ENCODE results near the gene MSX2. TPM values are rescaled to one million over a fixed set of nuclear protein-coding genes. Genes with fewer than 3 reads are reported as not detected.
A peak's percentile ranks its signal among the peaks of the same experiment; 100 is the strongest.

MSX2 gene
- total RNA-seq, 4 donors from 2014 or later = 5.4 to 7.9 (median 6.3) TPM

GRCh38 chr5:174727794-174728680 lies 3.7 kb downstream of the MSX2 start:
- DNase-seq (ENCODE audit: low spot score in 2 of 2) = no peak
- no peak overlapping the region for H3K4me3 ChIP-seq (ENCODE audit: low read depth, poor library complexity, severe bottlenecking)
- intact Hi-C loops (cut with DNase I; ENCODE audit: low total_unique reads) = no loop called here
- no peak for TF ChIP-seq POLR2A (IDR thresholded peaks at IDR 0.05)
- no peak for TF ChIP-seq CTCF (IDR thresholded peaks at IDR 0.05)
- WGBS, 2 donors = 75 to 80% methylated on average over 11 of the region's 11 CpGs

DNA sequence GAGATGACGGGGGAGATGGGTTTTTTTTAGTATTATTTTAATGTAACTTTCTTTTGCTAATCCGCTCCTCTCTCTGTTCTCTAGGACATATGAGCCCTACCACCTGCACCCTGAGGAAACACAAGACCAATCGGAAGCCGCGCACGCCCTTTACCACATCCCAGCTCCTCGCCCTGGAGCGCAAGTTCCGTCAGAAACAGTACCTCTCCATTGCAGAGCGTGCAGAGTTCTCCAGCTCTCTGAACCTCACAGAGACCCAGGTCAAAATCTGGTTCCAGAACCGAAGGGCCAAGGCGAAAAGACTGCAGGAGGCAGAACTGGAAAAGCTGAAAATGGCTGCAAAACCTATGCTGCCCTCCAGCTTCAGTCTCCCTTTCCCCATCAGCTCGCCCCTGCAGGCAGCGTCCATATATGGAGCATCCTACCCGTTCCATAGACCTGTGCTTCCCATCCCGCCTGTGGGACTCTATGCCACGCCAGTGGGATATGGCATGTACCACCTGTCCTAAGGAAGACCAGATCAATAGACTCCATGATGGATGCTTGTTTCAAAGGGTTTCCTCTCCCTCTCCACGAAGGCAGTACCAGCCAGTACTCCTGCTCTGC lies 4.8 kb downstream of the MSX2 start:
- DNase-seq (ENCODE audit: low spot score in 2 of 2) = no peak
- WGBS, 2 donors = 90 to 92% methylated on average over 18 of the region's 18 CpGs
- no peak for TF ChIP-seq CTCF (IDR thresholded peaks at IDR 0.05)
- TF ChIP-seq POLR2A (IDR thresholded peaks at IDR 0.05) = no peak
- H3K4me3 ChIP-seq (ENCODE audit: low read depth, poor library complexity, severe bottlenecking) = no peak overlapping the region
- intact Hi-C loops (cut with DNase I; ENCODE audit: low total_unique reads) = no loop called here

GRCh38 chr5:174731214-174732035 lies 7.0 kb downstream of the MSX2 start:
- intact Hi-C loops (cut with DNase I; ENCODE audit: low total_unique reads) = no loop called here

GRCh38 chr5:174732036-174733020 lies 7.9 kb downstream of the MSX2 start:
- intact Hi-C loops (cut with DNase I; ENCODE audit: low total_unique reads) = no loop called here
- WGBS, 2 donors = 57 to 68% methylated on average over 54 to 62 of the region's 62 CpGs
- TF ChIP-seq CTCF (IDR thresholded peaks at IDR 0.05) = no peak
- TF ChIP-seq POLR2A (IDR thresholded peaks at IDR 0.05) = no peak
- no peak overlapping the region for H3K4me3 ChIP-seq (ENCODE audit: low read depth, poor library complexity, severe bottlenecking)
- peak in 1 of 2 donors; percentile 79 for DNase-seq (ENCODE audit: low spot score in 2 of 2)

More at GRCh38 chr5:174731214-174732035, 7.0 kb downstream of the MSX2 start:
- no peak for DNase-seq (ENCODE audit: low spot score in 2 of 2)
- 65 to 66% methylated on average over 45 of the region's 45 CpGs for WGBS, 2 donors
- TF ChIP-seq POLR2A (IDR thresholded peaks at IDR 0.05) (no peak), CTCF (IDR thresholded peaks at IDR 0.05) (no peak)
- H3K4me3 ChIP-seq (ENCODE audit: low read depth, poor library complexity, severe bottlenecking) = no peak overlapping the region

Data from lower leg skin (tissue), 4 donors.